BE2C (cell line): Measurements from ENCODE around the gene DIP2C.

Source experiments
- DNase-seq: peaks from one replicate; pipeline ENCODE4 v3.0.0-alpha.2; 2020
- H3K27me3 ChIP-seq: fragments of 250-450 bp; sonication (Bioruptor Pico); 2 replicates; pipeline ENCODE4 v1.5.1; 2020; ENCODE audit warnings: mild to moderate bottlenecking
- H3K36me3 ChIP-seq: fragments of 250-450 bp; sonication (Bioruptor Pico); 2 replicates; pipeline ENCODE4 v1.5.1; 2020; ENCODE audit warnings: mild to moderate bottlenecking
- H3K4me1 ChIP-seq: fragments of 250-450 bp; sonication (Bioruptor Pico); 2 replicates; pipeline ENCODE4 v1.5.1; 2020
- H3K4me3 ChIP-seq: 2 replicates; pipeline ENCODE4 v1.5.1; 2011; ENCODE audit warnings: low read depth, low read length
- H3K9me3 ChIP-seq: fragments of 250-450 bp; sonication (Bioruptor Pico); 2 replicates; pipeline ENCODE4 v1.5.1; 2020
- TF ChIP-seq, protein P1 (sequence below): IDR thresholded peaks from 2 replicates; pipeline ENCODE4 v1.5.1; 2012; ENCODE audit warnings: mild to moderate bottlenecking, low read depth, low read length

Gene DIP2C

DNA sequence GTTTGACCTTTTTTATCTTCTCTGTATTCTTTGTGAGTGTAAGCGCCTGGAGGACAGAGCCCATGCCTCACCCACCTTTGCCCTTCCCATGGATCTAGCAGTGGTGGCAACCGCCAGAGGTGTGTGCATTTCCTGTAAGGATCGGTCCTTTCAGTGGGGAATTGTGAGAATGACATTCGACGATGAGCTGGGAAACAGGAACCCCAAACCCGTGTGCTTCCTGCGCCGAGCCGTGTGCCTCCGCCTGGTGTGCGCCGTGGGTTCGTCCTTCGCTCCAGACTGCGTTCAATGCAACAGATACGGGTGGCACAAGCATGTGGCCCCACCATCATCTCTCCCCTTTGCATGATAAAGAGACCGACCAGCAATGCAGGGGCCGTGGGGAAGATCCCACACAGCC lies 1.7 kb upstream of the DIP2C start:
- H3K4me1 ChIP-seq, result no peaks in the 10 kb centered on the region
- no peak for DNase-seq
- no peaks in the 10 kb centered on the region for H3K9me3 ChIP-seq
- H3K36me3 ChIP-seq, result no peaks in the 10 kb centered on the region
- TF ChIP-seq, protein P1, sequence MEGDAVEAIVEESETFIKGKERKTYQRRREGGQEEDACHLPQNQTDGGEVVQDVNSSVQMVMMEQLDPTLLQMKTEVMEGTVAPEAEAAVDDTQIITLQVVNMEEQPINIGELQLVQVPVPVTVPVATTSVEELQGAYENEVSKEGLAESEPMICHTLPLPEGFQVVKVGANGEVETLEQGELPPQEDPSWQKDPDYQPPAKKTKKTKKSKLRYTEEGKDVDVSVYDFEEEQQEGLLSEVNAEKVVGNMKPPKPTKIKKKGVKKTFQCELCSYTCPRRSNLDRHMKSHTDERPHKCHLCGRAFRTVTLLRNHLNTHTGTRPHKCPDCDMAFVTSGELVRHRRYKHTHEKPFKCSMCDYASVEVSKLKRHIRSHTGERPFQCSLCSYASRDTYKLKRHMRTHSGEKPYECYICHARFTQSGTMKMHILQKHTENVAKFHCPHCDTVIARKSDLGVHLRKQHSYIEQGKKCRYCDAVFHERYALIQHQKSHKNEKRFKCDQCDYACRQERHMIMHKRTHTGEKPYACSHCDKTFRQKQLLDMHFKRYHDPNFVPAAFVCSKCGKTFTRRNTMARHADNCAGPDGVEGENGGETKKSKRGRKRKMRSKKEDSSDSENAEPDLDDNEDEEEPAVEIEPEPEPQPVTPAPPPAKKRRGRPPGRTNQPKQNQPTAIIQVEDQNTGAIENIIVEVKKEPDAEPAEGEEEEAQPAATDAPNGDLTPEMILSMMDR, result no peak
- H3K27me3 ChIP-seq, result no peaks in the 10 kb centered on the region
- H3K4me3 ChIP-seq, result no peak overlapping the region

DNA sequence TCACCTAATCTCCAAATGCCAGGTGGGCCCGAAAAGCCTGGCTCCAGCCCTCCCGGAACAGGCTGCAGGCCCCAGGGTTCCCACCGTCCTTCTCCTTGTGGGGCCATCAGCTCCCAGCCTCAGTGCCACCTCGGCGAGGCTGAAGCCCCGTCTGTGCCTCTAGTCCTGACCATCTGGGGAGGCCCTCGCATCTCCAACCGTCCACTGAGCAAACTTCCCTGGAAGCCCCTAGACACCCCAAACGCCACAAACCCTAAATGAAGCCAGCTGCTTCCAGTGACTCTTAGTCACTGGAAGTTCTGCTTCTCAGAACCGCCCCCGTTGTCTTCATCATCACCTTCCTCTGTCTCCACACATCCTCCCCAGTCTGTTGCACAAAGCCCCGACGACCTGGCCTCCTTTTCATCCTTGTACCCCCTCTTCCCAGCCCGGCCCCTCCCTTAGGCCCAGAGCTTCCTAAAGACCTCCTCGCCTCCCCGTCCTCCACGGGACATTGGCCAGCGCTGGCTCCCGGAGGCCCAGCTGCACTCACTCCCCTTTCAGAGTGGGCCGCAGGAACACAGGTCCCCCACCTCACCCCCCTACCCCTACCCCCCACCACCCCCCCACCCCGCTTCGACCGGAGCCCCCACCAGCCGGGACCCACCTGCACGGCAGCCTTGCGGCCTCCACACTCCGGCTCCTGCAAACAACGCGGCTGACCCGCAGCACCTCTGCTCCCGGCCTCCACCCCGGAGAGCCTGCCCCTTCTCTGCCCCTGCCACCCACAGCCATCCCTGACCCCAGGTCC lies 1.1 kb upstream of the DIP2C start:
- H3K4me1 ChIP-seq, result no peaks in the 10 kb centered on the region
- no peak for DNase-seq
- no peaks in the 10 kb centered on the region for H3K9me3 ChIP-seq
- no peaks in the 10 kb centered on the region for H3K36me3 ChIP-seq
- no peaks in the 10 kb centered on the region for H3K27me3 ChIP-seq
- H3K4me3 ChIP-seq, result peak overlapping the region; percentile 59
- TF ChIP-seq, protein P1, result no peak

DNA sequence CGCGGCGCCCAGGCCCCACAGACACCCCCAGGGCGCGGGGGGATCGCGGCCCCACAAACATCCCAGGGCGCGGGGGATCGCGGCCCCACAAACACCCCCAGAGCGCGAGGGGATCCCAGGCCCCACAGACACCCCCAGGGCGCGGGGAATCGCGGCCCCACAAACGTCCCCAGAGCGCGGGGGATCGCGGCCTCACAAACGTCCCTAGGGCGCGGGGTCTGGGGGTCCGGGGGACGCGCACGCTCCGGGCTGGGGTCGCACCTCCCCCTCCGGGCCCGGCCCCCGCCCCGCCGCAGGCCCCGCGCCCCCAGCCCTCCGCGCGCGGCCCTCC lies 382 bp downstream of the DIP2C start:
- Histone ChIP-seq H3K4me3 (peak overlapping the region; percentile 61), H3K4me1 (no peaks in the 10 kb centered on the region), H3K9me3 (no peaks in the 10 kb centered on the region), H3K36me3 (no peaks in the 10 kb centered on the region), H3K27me3 (no peaks in the 10 kb centered on the region)
- TF ChIP-seq, protein P1, result no peak
- no peak for DNase-seq

DNA sequence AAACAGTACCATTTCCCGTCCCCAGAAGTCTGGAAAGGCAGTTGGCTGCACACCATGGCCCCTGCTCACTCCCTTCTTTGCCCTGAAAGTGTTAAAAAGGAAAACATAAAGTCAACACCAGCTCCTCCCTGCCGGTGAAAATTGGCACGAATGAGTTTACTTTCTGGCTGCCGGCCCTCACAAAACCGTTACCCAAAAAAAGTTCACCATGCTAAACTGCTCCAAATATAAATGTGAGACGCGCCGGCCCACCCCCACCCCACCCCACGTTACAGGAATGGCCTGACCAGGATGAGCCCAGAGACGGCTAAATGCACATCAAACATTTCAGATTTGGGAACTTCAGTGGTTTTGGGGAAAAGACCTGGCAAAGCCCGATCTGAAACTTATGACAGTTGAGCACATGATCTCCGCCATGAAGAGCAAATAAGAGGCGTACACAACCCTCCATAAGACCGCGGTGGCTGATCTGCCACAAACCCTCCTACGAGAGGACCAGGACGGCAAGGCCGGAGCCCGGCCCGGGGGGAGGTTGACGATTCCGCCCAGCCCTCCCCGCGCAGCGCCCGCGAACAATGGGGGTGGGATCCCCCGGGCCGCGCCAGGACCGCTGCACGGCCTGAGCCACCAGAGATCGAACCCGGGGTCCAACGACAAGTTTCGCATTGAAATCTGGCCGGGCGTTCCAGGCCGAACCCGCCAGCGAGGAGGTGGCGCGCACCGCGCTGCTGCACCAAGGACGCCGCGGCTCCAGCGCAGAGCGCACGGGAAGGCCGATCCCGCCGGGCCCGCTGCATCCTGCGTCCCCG lies 952 bp downstream of the DIP2C start:
- Histone ChIP-seq H3K27me3 (no peaks in the 10 kb centered on the region), H3K36me3 (no peaks in the 10 kb centered on the region), H3K9me3 (no peaks in the 10 kb centered on the region), H3K4me1 (no peaks in the 10 kb centered on the region), H3K4me3 (peak overlapping the region; percentile 61)
- peak; percentile 54 for DNase-seq
- TF ChIP-seq, protein P1, result no peak

DNA sequence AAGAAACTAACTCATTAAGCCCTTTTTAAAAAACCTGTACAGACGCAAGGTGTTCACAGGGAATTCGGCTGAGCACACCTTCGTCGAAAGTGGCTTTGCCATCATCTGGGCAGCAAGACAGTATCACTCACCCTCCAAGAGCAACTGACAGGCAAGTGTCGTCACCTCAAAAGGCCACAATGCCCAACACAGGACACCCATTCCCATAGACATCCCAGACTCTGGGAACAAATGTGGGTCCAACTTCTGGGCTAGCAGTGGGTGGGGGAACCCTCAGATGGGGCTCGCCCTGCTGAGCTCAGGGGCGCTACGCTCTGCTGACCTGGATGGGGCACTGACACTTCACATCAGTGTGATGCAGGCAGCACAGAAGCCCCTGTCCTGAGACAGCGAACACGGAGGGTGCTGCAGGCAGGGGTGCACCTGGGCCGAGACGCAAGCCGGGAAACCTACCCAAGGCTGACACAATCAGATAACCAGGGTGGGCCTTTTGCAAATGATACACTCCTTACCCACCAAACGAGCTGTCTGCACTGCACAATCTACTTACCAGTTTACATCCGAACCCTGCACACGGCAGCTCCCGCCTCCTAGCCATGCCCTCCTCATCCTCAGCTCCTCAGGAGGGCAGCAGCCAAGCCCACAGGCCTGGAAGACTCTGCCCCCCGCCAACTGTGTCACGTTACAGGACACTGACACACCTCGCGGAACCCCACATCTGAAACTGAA lies 1.7 kb downstream of the DIP2C start:
- no peak for DNase-seq
- H3K4me3 ChIP-seq, result no peak overlapping the region
- no peaks in the 10 kb centered on the region for H3K4me1 ChIP-seq
- no peaks in the 10 kb centered on the region for H3K9me3 ChIP-seq
- no peaks in the 10 kb centered on the region for H3K27me3 ChIP-seq
- no peaks in the 10 kb centered on the region for H3K36me3 ChIP-seq
- TF ChIP-seq, protein P1, result no peak
